ENCODE measurements around the gene CIAO2B.
A peak's percentile ranks its signal among the peaks of the same experiment; 100 is the strongest.
"Not testable (repeated sequence)": the region's sequence is repeated elsewhere in the genome, so short reads cannot be mapped to it uniquely, and the experiment has no call there.

The CIAO2B gene

DNA sequence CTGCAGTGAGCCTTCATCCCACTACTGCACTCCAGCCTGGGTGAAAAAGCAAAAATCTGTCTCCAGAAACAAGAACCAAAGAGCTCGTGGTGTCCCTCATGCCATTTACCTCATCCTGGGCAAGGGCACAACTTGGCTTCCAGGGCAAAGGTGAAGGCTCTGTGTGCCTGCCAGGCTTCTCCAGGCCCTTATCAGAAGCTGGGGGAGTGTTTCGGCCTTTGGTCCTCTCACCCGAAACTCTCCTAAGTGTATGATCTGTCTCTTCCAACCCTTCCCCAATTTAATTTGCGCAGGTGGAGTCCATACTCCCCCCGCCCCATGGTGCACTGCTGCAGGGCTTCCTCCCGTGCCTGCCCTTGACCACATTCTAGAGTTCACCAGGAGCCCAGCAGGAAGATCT lies 2.3 kb upstream of the CIAO2B start:
- Histone ChIP-seq H3K4me1 (ENCODE audit: insufficient read depth, low read length) (peaks cover 5% of the 10 kb centered on the region; the same call in 1 of the 2 replicates), H3K9ac (ENCODE audit: low read depth, low read length) (no peak overlapping the region; the same call in 1 of the 2 replicates), H3K36me3 (ENCODE audit: insufficient read depth, low read length) (no peaks in the 10 kb centered on the region; the same call in 1 of the 2 replicates), H3K9me3 (ENCODE audit: control insufficient read depth, insufficient read depth, low read length) (no peaks in the 10 kb centered on the region)

DNA sequence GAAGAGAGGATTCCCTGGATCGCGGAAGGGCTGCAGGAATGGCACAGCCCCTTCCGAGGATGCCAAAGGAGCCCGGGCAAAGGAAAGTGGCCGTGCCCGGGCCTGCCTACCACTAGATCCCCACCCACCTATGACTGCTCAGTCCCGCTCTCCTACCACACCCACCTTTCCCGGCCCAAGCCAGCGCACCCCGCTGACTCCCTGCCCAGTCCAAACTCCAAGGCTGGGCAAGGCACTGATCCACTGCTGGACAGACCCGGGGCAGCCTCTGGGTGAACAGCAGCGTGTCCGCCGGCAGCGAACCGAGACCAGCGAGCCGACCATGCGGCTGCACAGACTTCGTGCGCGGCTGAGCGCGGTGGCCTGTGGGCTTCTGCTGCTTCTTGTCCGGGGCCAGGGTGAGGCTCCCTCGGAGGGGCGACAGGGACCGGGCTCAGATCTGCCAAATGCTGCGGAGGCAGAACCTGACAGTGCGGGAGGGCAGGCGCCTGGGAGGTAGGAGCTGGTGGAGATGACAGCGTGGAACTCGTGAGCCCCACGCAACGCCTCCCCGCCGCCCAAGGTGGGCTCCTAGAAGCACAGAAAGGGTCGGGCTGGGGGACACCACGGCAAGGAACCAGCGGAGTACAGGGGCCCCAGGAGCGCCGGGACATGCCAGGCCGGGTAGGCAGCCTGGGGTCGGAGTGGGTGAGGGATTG lies 1.3 kb upstream of the CIAO2B start, which contains the start of gene CES2:
CES2 (plus strand) TSS at position 203 of the 698 bp plus-strand sequence; CDS start at position 323, 120 bp downstream.
- H3K36me3 ChIP-seq (ENCODE audit: insufficient read depth, low read length) = no peaks in the 10 kb centered on the region; the same call in 1 of the 2 replicates
- peaks cover 5% of the 10 kb centered on the region; the same call in 1 of the 2 replicates for H3K4me1 ChIP-seq (ENCODE audit: insufficient read depth, low read length)
- peak within 1 kb of the TSS; percentile 97 for H3K9ac ChIP-seq (ENCODE audit: low read depth, low read length)
- H3K9me3 ChIP-seq (ENCODE audit: control insufficient read depth, insufficient read depth, low read length) = no peaks in the 10 kb centered on the region

GRCh38 chr16:66934839-66935313 lies 674 bp upstream of the CIAO2B start:
- H3K36me3 ChIP-seq (ENCODE audit: insufficient read depth, low read length); H3K4me1 ChIP-seq (ENCODE audit: insufficient read depth, low read length); H3K9me3 ChIP-seq (ENCODE audit: control insufficient read depth, insufficient read depth, low read length): not testable (repeated sequence)
- H3K9ac ChIP-seq (ENCODE audit: low read depth, low read length) = peak overlapping the region; percentile 97

- H3K9me3 ChIP-seq (ENCODE audit: control insufficient read depth, insufficient read depth, low read length) = no peaks in the 10 kb centered on the region
- peak overlapping the region; percentile 97 for H3K9ac ChIP-seq (ENCODE audit: low read depth, low read length)
- no peaks in the 10 kb centered on the region; the same call in 1 of the 2 replicates for H3K36me3 ChIP-seq (ENCODE audit: insufficient read depth, low read length)
- H3K4me1 ChIP-seq (ENCODE audit: insufficient read depth, low read length) = peaks cover 5% of the 10 kb centered on the region; the same call in 1 of the 2 replicates
These were observed 445 bp downstream of the CIAO2B start for GRCh38 chr16:66933776-66934137.

- Histone ChIP-seq H3K36me3 (ENCODE audit: insufficient read depth, low read length) (no peaks in the 10 kb centered on the region), H3K9ac (ENCODE audit: low read depth, low read length) (no peak overlapping the region), H3K4me1 (ENCODE audit: insufficient read depth, low read length) (peaks cover 15% of the 10 kb centered on the region; the same call in 1 of the 2 replicates), H3K9me3 (ENCODE audit: control insufficient read depth, insufficient read depth, low read length) (no peaks in the 10 kb centered on the region)
These were observed 2.1 kb downstream of the CIAO2B start for GRCh38 chr16:66932076-66932475.

- no peaks in the 10 kb centered on the region for H3K36me3 ChIP-seq (ENCODE audit: insufficient read depth, low read length)
- no peaks in the 10 kb centered on the region for H3K9me3 ChIP-seq (ENCODE audit: control insufficient read depth, insufficient read depth, low read length)
- H3K9ac ChIP-seq (ENCODE audit: low read depth, low read length) = no peak overlapping the region
- H3K4me1 ChIP-seq (ENCODE audit: insufficient read depth, low read length) = peaks cover 15% of the 10 kb centered on the region; the same call in 1 of the 2 replicates
These were observed 2.5 kb downstream of the CIAO2B start for GRCh38 chr16:66931665-66932064.

GRCh38 chr16:66930189-66930588 lies 4.0 kb downstream of the CIAO2B start:
- Histone ChIP-seq H3K4me1 (ENCODE audit: insufficient read depth, low read length) (peaks cover 15% of the 10 kb centered on the region; the same call in 1 of the 2 replicates), H3K9me3 (ENCODE audit: control insufficient read depth, insufficient read depth, low read length) (no peaks in the 10 kb centered on the region), H3K9ac (ENCODE audit: low read depth, low read length) (no peak overlapping the region), H3K36me3 (ENCODE audit: insufficient read depth, low read length) (no peaks in the 10 kb centered on the region)

- H3K9me3 ChIP-seq (ENCODE audit: control insufficient read depth, insufficient read depth, low read length) = no peaks in the 10 kb centered on the region
- peaks cover 15% of the 10 kb centered on the region; the same call in 1 of the 2 replicates for H3K4me1 ChIP-seq (ENCODE audit: insufficient read depth, low read length)
- no peaks in the 10 kb centered on the region for H3K36me3 ChIP-seq (ENCODE audit: insufficient read depth, low read length)
- H3K9ac ChIP-seq (ENCODE audit: low read depth, low read length) = no peak overlapping the region
These were observed 5.4 kb downstream of the CIAO2B start for GRCh38 chr16:66928702-66929388.

DNA sequence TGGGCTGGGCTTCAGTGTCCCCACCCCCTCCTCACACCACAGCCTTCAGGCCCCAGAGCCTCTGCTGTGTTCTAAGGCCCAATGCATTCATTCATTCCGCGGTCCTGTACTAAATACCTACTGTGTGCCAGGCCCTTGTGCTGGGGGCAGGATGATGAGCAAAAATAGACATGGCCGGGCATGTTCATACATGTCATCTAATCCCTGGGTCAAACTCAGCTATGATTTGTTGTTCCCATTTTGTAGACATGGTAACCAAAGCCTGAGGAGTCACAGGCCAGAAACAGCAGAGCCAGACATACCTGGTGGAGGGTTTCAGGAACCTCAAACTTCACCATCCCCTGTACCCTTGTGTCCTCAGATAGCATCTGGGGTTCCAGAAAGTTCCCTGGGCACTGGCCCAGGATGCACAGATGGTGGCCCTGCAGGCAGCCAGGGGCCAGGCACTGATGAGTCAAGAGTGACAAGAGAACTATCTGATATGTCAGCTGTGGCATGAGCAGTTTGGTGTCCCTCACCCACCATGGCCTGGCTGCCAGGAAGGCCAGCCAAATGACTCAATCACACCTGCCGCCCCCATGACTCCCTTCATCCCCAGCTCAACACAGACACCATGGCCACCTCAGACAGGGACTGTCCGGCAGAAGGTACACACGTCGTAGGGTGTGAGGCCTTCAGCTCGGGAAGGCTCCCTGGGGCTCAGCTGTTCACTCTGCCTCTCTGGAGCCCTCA lies 6.1 kb downstream of the CIAO2B start:
- H3K9me3 ChIP-seq (ENCODE audit: control insufficient read depth, insufficient read depth, low read length) = no peaks in the 10 kb centered on the region
- H3K9ac ChIP-seq (ENCODE audit: low read depth, low read length) = no peak overlapping the region
- no peaks in the 10 kb centered on the region for H3K36me3 ChIP-seq (ENCODE audit: insufficient read depth, low read length)
- H3K4me1 ChIP-seq (ENCODE audit: insufficient read depth, low read length) = peaks cover 10% of the 10 kb centered on the region; the same call in 1 of the 2 replicates

DNA sequence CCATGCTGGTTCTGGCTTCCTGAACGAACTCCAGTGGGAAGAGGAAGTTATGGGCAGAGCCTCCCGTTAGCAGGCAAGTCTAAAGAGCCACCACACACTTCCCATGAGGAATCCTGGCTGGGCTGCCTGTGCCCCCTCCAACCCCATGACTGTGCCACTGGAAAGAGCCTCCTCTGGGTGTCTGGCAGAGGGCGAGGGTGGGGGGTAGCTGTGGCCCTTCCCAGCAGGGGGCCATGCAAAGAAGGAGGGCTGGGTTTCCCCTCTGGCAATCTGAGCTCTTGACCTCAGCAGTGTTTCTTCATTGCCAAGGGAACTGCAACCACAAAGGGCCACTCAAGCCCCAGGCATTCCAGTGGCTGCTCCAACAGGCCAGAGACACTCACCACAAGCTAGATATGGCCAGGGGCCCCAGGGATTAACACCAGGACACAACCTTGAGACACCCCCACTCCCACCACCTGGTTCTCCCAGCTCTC lies 7.2 kb downstream of the CIAO2B start:
- Histone ChIP-seq H3K36me3 (ENCODE audit: insufficient read depth, low read length) (no peaks in the 10 kb centered on the region), H3K9me3 (ENCODE audit: control insufficient read depth, insufficient read depth, low read length) (no peaks in the 10 kb centered on the region), H3K9ac (ENCODE audit: low read depth, low read length) (no peak overlapping the region), H3K4me1 (ENCODE audit: insufficient read depth, low read length) (peaks cover 10% of the 10 kb centered on the region; the same call in 1 of the 2 replicates)

DNA sequence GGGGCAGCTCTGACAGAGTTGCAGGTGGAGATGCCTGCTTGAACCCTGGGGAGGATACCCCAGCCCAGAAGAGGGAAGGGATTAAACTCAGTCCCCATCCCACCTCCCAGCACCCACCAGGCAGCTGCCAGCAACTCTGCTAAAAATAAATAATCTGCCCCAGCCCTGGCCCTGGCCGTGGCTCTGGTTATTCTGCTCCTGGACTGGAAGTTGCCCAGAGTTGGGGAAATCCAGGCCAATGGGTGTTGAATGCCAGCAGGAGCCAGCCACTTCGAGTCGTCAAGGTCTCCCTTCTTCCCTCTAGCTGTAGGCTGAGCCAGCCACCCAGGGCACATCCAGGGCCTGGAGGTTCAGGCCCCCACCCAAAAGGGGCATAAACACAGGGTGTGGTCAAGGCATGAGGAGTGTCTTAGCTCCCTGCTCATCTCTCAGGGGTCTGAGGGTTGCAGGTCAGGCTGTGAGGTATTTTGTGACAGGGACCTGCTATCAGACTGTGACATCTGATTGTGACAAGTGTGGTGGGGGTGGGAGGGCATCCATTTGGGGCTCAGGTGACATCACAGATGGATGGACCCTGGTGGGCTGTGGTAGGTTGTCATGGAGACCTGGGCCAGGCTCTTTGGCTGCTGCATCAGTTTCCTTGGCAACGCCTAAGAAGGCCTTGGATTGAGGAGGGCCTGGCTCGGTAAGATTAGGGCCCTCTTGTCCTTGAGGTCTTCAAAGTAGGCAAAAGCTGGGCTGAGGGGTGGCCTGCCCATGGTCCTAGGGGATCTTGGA lies 7.8 kb downstream of the CIAO2B start:
- no peaks in the 10 kb centered on the region for H3K36me3 ChIP-seq (ENCODE audit: insufficient read depth, low read length)
- H3K4me1 ChIP-seq (ENCODE audit: insufficient read depth, low read length) = peaks cover 11% of the 10 kb centered on the region; the same call in 1 of the 2 replicates
- H3K9me3 ChIP-seq (ENCODE audit: control insufficient read depth, insufficient read depth, low read length) = no peaks in the 10 kb centered on the region
- H3K9ac ChIP-seq (ENCODE audit: low read depth, low read length) = no peak overlapping the region

- Histone ChIP-seq H3K4me1 (ENCODE audit: insufficient read depth, low read length) (peaks cover 13% of the 10 kb centered on the region; the same call in 1 of the 2 replicates), H3K9me3 (ENCODE audit: control insufficient read depth, insufficient read depth, low read length) (no peaks in the 10 kb centered on the region), H3K36me3 (ENCODE audit: insufficient read depth, low read length) (no peaks in the 10 kb centered on the region), H3K9ac (ENCODE audit: low read depth, low read length) (peak within 1 kb of the TSS; percentile 60; the same call in 1 of the 2 replicates)
These were observed 8.8 kb downstream of the CIAO2B start, which contains the start of gene RRAD for GRCh38 chr16:66925322-66925840. RRAD (minus strand) TSS chr16:66925535; CDS start chr16:66925179, 356 bp downstream.
